GM12878 (cell line): ENCODE data around the gene CERT1. TPM values are rescaled to one million over a fixed set of nuclear protein-coding genes. Genes with fewer than 3 reads are reported as not detected.

ENCODE experiments used
- ATAC-seq: fragments of 200-7000 bp; cut with Tn5 transposase; 3 replicates; pipeline ENCODE4 v1.9.1; 2020; ENCODE audit warnings: mild to moderate bottlenecking, moderate library complexity
- BruUV-seq: library from RNA; stranded (reverse); fragments of 400-500 nt; replicated peaks from 2 replicates; lab custom pipeline; 2021; lab: Mats Ljungman, UMichigan
- CTCF ChIA-PET: fragments of 300-600 bp; sonication (Branson Sonifier 250); formaldehyde crosslinking; extraction: SDS; loops from one replicate; lab custom pipeline; 2021; ENCODE audit warnings: inconsistent platforms; lab: Yijun Ruan, JAX
- POLR2A ChIA-PET: fragments of 350-600 bp; formaldehyde crosslinking; extraction: SDS; loops from one replicate; lab custom pipeline; 2021; ENCODE audit warnings: inconsistent platforms; lab: Charles Lee
- RAD21 ChIA-PET: fragments of 300-600 bp; sonication (Branson Sonifier 250); formaldehyde crosslinking; loops from one replicate; lab custom pipeline; 2023; ENCODE audit warnings: antibody characterized with exemption; ENCODE audit not compliant: unreplicated experiment; lab: Charles Lee
- SMC1A ChIA-PET: fragments of 300-600 bp; sonication (Branson Sonifier 250); formaldehyde crosslinking; loops from one replicate; lab custom pipeline; 2023; ENCODE audit not compliant: unreplicated experiment, uncharacterized antibody; lab: Charles Lee
- DNase-seq: peaks from one replicate; pipeline ENCODE4 v3.0.0-alpha.2; 2011; ENCODE audit warnings: low read depth, low spot score
- FAIRE-seq: peaks from 3 replicates; lab custom pipeline; 2011; peaks lifted over from hg19 to GRCh38; lab: Jason Lieb, UNC
- H2AFZ ChIP-seq: 2 replicates; pipeline ENCODE4 v1.6.0; 2011; ENCODE audit warnings: low read depth, low read length, control low read depth; ENCODE audit not compliant: control insufficient read depth
- H3K27ac ChIP-seq: 2 replicates; pipeline ENCODE4 v1.5.1; 2011; ENCODE audit warnings: control low read depth; ENCODE audit not compliant: control insufficient read depth, insufficient read depth
- H3K27me3 ChIP-seq, 2 experiments: replicated peaks in 1 of 2; 2 replicates each; pipeline versions ENCODE4 v1.6.0 to v1.6.1; 2011; ENCODE audit warnings: low read length in 1 of 2; ENCODE audit not compliant: control insufficient read depth in 2 of 2, insufficient read depth in 2 of 2
- H3K36me3 ChIP-seq, 2 experiments: 2 replicates each; pipeline ENCODE4 v1.5.1; 2011; ENCODE audit warnings: low read length in 1 of 2; ENCODE audit not compliant: control insufficient read depth in 2 of 2, insufficient read depth in 2 of 2
- H3K4me1 ChIP-seq: 2 replicates; pipeline ENCODE4 v1.6.1; 2011; ENCODE audit warnings: mild to moderate bottlenecking, low read length, moderate library complexity, mixed read lengths; ENCODE audit not compliant: control insufficient read depth, insufficient read depth
- H3K4me2 ChIP-seq: 2 replicates; pipeline ENCODE4 v1.6.0; 2011; ENCODE audit warnings: control low read depth; ENCODE audit not compliant: control insufficient read depth, insufficient read depth
- H3K4me3 ChIP-seq: fragments of 200-600 bp; sonication (generic); 2 replicates; pipeline ENCODE4 v1.5.1; 2016
- H3K79me2 ChIP-seq: 2 replicates; pipeline ENCODE4 v1.6.0; 2011; ENCODE audit warnings: low read length; ENCODE audit not compliant: control insufficient read depth, insufficient read depth
- H3K9ac ChIP-seq: 2 replicates; pipeline ENCODE4 v1.8.0; 2011; ENCODE audit warnings: low read length, control low read depth, mixed read lengths; ENCODE audit not compliant: control insufficient read depth, insufficient read depth
- H3K9me3 ChIP-seq: replicated peaks from 3 replicates; pipeline ENCODE4 v1.5.1; 2011; ENCODE audit warnings: mild to moderate bottlenecking, low read length; ENCODE audit not compliant: control insufficient read depth, insufficient read depth
- H4K20me1 ChIP-seq: 2 replicates; pipeline ENCODE4 v1.6.0; 2011; ENCODE audit not compliant: control insufficient read depth, insufficient read depth
- ATF2 ChIP-seq: IDR thresholded peaks from 2 replicates; pipeline ENCODE4 v1.6.1; 2012; ENCODE audit warnings: low read length, inconsistent platforms
- BACH1 ChIP-seq: fragments of 450-650 bp; IDR thresholded peaks from 2 replicates; pipeline ENCODE4 v1.6.1; 2017; ENCODE audit warnings: mild to moderate bottlenecking, borderline replicate concordance
- CBFB ChIP-seq: IDR thresholded peaks from 2 replicates; pipeline ENCODE4 v1.6.1; 2016; ENCODE audit warnings: antibody characterized with exemption, low read depth
- ESRRA ChIP-seq: IDR thresholded peaks from 2 replicates; pipeline ENCODE4 v1.6.1; 2012; ENCODE audit warnings: mild to moderate bottlenecking, low read length, improper control_type of control experiment
- FOS ChIP-seq: IDR thresholded peaks from 3 replicates; pipeline ENCODE4 v1.6.1; 2011; ENCODE audit warnings: borderline replicate concordance; ENCODE audit not compliant: insufficient read length; ENCODE audit errors: extremely low read depth
- KLF5 ChIP-seq: fragments of 450-650 bp; IDR thresholded peaks from 2 replicates; pipeline ENCODE4 v1.6.1; 2014; ENCODE audit warnings: mild to moderate bottlenecking; ENCODE audit not compliant: partially characterized antibody
- MEF2A ChIP-seq: IDR thresholded peaks from 2 replicates; pipeline ENCODE4 v1.6.1; 2011; ENCODE audit warnings: low read depth, mild to moderate bottlenecking, low read length, moderate library complexity; ENCODE audit not compliant: insufficient read depth
- MYB ChIP-seq: fragments of 150-350 bp; IDR thresholded peaks from 2 replicates; pipeline ENCODE4 v1.6.1; 2014; ENCODE audit warnings: mild to moderate bottlenecking, low read depth, low read length, borderline replicate concordance
- NBN ChIP-seq: fragments of 450-650 bp; IDR thresholded peaks from 2 replicates; pipeline ENCODE4 v1.6.1; 2016
- SPI1 ChIP-seq: IDR thresholded peaks from 2 replicates; pipeline ENCODE4 v1.6.1; 2011; ENCODE audit warnings: low read depth, mild to moderate bottlenecking, low read length, moderate library complexity, borderline replicate concordance; ENCODE audit not compliant: insufficient read depth
- ZSCAN29 ChIP-seq: fragments of 450-650 bp; IDR thresholded peaks from 2 replicates; pipeline ENCODE4 v1.6.1; 2017; ENCODE audit warnings: mild to moderate bottlenecking, moderate library complexity
- WGBS: methylation state at CpG from one replicate; pipeline ENCODE4 v1.1.6; 2016; ENCODE audit warnings: low lambda C conversion rate; ENCODE audit not compliant: insufficient replicate concordance, insufficient coverage; ENCODE audit errors: missing lambda C conversion rate; 5-methylcytosine and 5-hydroxymethylcytosine counted together
- in situ Hi-C: fragments of 300-500 bp; cut with MboI; formaldehyde crosslinking; loops from 9 replicates; pipeline ENCODE4 v1.14.3; 2018; ENCODE audit warnings: mixed read lengths
- intact Hi-C: fragments of 100-400 bp; cut with micrococcal nuclease; formaldehyde crosslinking; loops from one replicate; pipeline ENCODE4 v1.14.2; 2022; ENCODE audit not compliant: unreplicated experiment
- polyA plus RNA-seq, 11 experiments: library from polyadenylated mRNA; depleted of rRNA in 4 of 11; unstranded in 6 of 11; stranded (reverse) in 5 of 11; fragments of >200 nt; fragmentation: Nextera tagmentation in 4 of 11; fragmentation: Illumina TruSeq in 1 of 11; extraction: Ambion mirVana in 4 of 11; extraction: Trizol in 1 of 11; gene quantifications; 1 replicate in 1 of 11; 2 replicates in 10 of 11; pipeline versions ENCODE4 v1.2.1 to v1.2.3, GENCODE V29; 2011 to 2016; ENCODE audit warnings: inconsistent platforms in 2 of 11, missing spikeins in 2 of 11, low read depth in 1 of 11
- total RNA-seq, 4 experiments: library from RNA; depleted of rRNA in 3 of 4; stranded (reverse); fragments of >200 nt in 3 of 4; fragmentation: Illumina TruSeq in 1 of 4; extraction: Trizol in 1 of 4; gene quantifications; 2 replicates each; pipeline versions ENCODE4 v1.2.1 to v1.2.3, GENCODE V29; 2013 to 2021
- TF ChIP-seq, protein P1 (sequence below): fragments of 450-650 bp; IDR thresholded peaks from 2 replicates; pipeline ENCODE4 v1.6.1; 2016; ENCODE audit warnings: mild to moderate bottlenecking

CERT1 gene
- total and polyA plus RNA-seq, 10 of the 15 experiments (the other 5 are each of a cell fraction or from before 2014, with no cell fraction given) = 7.7 to 36.7 (median 25.6) TPM

DNA sequence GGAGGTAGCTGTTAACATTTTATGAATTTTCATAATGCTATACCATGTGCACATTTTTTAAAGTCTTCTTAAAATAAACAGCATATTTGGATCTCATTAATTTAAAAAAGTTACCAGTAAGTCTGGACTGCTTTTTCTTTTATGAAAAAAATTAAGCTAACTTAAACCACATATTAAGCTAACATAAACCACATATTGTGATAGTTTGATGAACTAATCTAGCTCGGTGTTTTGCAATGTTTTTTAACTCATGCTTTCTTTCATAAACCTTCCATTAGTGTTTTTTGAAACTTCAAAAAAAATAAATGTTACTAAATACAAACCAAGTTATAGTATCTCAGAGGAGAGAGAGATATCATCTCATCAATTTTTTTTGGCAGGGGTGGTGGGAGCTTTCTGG is 26.8 kb upstream of the CERT1 start (continued):
- TF ChIP-seq ZSCAN29 = no peak
- TF ChIP-seq FOS = no peak

DNA sequence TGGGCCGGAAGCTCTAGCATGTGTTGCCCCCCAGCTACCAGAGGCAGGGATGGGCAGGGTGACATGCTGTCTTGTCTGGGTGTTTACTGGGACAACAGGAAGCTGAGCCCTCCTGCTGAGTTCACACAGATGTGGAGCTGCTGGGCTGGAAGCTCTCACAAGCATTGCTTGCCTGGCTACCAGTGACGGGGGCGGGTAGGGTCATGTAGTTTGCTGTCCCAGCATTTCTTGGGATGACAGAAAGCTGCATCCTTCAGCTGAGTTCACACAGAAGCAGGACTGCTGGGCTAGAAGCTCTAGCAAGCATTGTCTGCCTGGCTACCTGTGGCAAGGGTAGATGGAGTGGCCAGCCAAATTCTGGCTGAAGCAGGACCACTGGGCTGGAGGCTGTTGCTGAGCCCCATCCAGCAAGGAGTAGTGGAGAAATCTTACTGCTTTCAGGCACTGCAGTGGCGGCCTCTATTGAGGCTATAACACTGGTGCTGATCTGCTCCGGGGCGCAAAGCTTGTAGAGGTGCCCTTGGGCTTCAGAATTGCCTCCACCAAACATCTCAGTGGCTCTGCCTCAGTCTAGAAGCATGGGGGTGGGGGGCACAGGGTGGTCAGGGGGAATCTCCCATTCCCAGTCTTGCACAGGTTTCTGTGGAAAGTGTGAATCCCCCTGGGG is 25.4 kb upstream of the CERT1 start:
- Histone ChIP-seq H3K4me2 (no peak overlapping the region), H3K27me3 (no peaks in the 10 kb centered on the region)
- SMC1A ChIA-PET = interaction anchor here (2.3 kb wide), 1 partner anchor 12 kb away, joined by 7 read pairs; no protein-coding TSS in a partner anchor
- TF ChIP-seq, protein P1, sequence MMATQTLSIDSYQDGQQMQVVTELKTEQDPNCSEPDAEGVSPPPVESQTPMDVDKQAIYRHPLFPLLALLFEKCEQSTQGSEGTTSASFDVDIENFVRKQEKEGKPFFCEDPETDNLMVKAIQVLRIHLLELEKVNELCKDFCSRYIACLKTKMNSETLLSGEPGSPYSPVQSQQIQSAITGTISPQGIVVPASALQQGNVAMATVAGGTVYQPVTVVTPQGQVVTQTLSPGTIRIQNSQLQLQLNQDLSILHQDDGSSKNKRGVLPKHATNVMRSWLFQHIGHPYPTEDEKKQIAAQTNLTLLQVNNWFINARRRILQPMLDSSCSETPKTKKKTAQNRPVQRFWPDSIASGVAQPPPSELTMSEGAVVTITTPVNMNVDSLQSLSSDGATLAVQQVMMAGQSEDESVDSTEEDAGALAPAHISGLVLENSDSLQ = no peak
- TF ChIP-seq ESRRA (no peak), NBN (no peak), CBFB (no peak), MYB (no peak), SPI1 (no peak), KLF5 (no peak), BACH1 (no peak), MEF2A (no peak), ATF2 (no peak)
- TF ChIP-seq, all 136 proteins: peak for 0
- H3K79me2 ChIP-seq = peaks cover 63% of the 10 kb centered on the region
- WGBS = 89% methylated on average over 6 of the region's 6 CpGs
- no peaks in the 10 kb centered on the region for H3K4me1 ChIP-seq
- ChIA-PET POLR2A (interaction anchor here (1.0 kb wide), 1 partner anchor 12 kb away, joined by 3 read pairs; no protein-coding TSS in a partner anchor), RAD21 (interaction anchor here (1.6 to 2.3 kb wide), 2 partner anchors 20 to 39 kb away, joined by 6 to 7 read pairs; no protein-coding TSS in a partner anchor), CTCF (interaction anchor here (1.0 kb wide), 1 partner anchor 132 kb away, joined by 3 read pairs; no protein-coding TSS in a partner anchor)
- H3K4me3 ChIP-seq = no peak overlapping the region
- ATAC-seq (peak; percentile 30; the same call in 2 of the 3 replicates), FAIRE-seq (no peak), DNase-seq (no peak)
- H3K27ac ChIP-seq = no peak overlapping the region
- H3K9me3 ChIP-seq = peaks cover 22% of the 10 kb centered on the region
- intact Hi-C loops (no loop called here), in situ Hi-C loops (no loop called here)
- no peak overlapping the region for H3K9ac ChIP-seq
- H2AFZ ChIP-seq = no peak overlapping the region
- H3K36me3 ChIP-seq = peaks cover 0 to 8% of the 10 kb centered on the region in 2 experiments; a peak in 3 of 4 replicates
- H4K20me1 ChIP-seq = no peaks in the 10 kb centered on the region
- BruUV-seq = no TSS peak
